A549 (cell line): ENCODE data around the gene AP5M1. TPM values are rescaled to one million over a fixed set of nuclear protein-coding genes. Genes with fewer than 3 reads are reported as not detected.

Experiments used
- ATAC-seq, 2 experiments: fragments of 200-7000 bp in 1 of 2; fragments of >200 bp in 1 of 2; cut with Nextera tagmentation in 1 of 2; cut with Tn5 transposase in 1 of 2; 3 replicates each; pipeline versions ENCODE4 v1.8.0 to v1.9.1; 2018 to 2020; ENCODE audit warnings: mild to moderate bottlenecking in 1 of 2, moderate library complexity in 1 of 2
- CTCF ChIA-PET: fragments of 300-600 bp; sonication (Branson Sonifier 250); formaldehyde crosslinking; extraction: SDS; loops from one replicate; lab custom pipeline; 2021; ENCODE audit warnings: antibody characterized with exemption, inconsistent platforms; lab: Yijun Ruan, JAX
- POLR2A ChIA-PET: fragments of 350-600 bp; formaldehyde crosslinking; extraction: SDS; loops from one replicate; lab custom pipeline; 2021; ENCODE audit warnings: antibody characterized with exemption, inconsistent platforms; lab: Yijun Ruan, JAX
- DNase-seq, 2 experiments: peaks; one replicate each; pipeline versions ENCODE4 v3.0.0 to v3.0.0-alpha.2; 2011 to 2016; ENCODE audit warnings: low read depth in 1 of 2, low spot score in 1 of 2
- FAIRE-seq: peaks from 2 replicates; lab custom pipeline; 2011; peaks lifted over from hg19 to GRCh38; lab: Jason Lieb, UNC
- H3K27ac ChIP-seq, 2 experiments: fragments of >200 bp; sonication (Bioruptor Twin); formaldehyde crosslinking; 3 replicates each; pipeline ENCODE4 v1.5.1; 2016 to 2017
- H3K4me1 ChIP-seq: fragments of >200 bp; sonication (Bioruptor Twin); formaldehyde crosslinking; 3 replicates; pipeline ENCODE4 v1.6.1; 2016
- H3K4me2 ChIP-seq: fragments of >200 bp; sonication (Bioruptor Twin); formaldehyde crosslinking; 3 replicates; pipeline ENCODE4 v1.6.1; 2016
- H3K4me3 ChIP-seq: fragments of >200 bp; sonication (Bioruptor Twin); formaldehyde crosslinking; 3 replicates; pipeline ENCODE4 v1.5.1; 2016
- H3K9me3 ChIP-seq: fragments of >200 bp; sonication (Bioruptor Twin); formaldehyde crosslinking; 3 replicates; pipeline ENCODE4 v1.6.1; 2016
- CBX8 ChIP-seq: fragments of 200-600 bp; sonication (generic); IDR thresholded peaks from 2 replicates; pipeline ENCODE4 v1.6.1; 2016
- EHF ChIP-seq: fragments of 250-450 bp; sonication (Bioruptor Pico); IDR thresholded peaks from 2 replicates; pipeline ENCODE4 v1.5.0; 2020; ENCODE audit warnings: mild to moderate bottlenecking
- ESRRA ChIP-seq: fragments of 150-350 bp; IDR thresholded peaks from 2 replicates; pipeline ENCODE4 v1.6.1; 2014; ENCODE audit warnings: mild to moderate bottlenecking, low read length, borderline replicate concordance
- FOSL2 ChIP-seq, 2 experiments: fragments of 450-650 bp in 1 of 2; fragments of >200 bp in 1 of 2; sonication (Bioruptor Twin) in 1 of 2; formaldehyde crosslinking; IDR thresholded peaks; 2 replicates each; pipeline versions ENCODE4 v1.5.0 to v1.6.1; 2016 to 2020; ENCODE audit warnings: mild to moderate bottlenecking in 1 of 2, moderate library complexity in 1 of 2
- FOXS1 ChIP-seq: fragments of 250-450 bp; sonication (Bioruptor Pico); IDR thresholded peaks from 2 replicates; pipeline ENCODE4 v1.5.0; 2020; ENCODE audit warnings: mild to moderate bottlenecking, moderate library complexity
- GATA3 ChIP-seq: IDR thresholded peaks from 2 replicates; pipeline ENCODE4 v1.6.1; 2012; ENCODE audit warnings: borderline replicate concordance
- HDAC2 ChIP-seq: fragments of 200-600 bp; sonication (generic); IDR thresholded peaks from 2 replicates; pipeline ENCODE4 v1.6.1; 2016
- HOXA7 ChIP-seq: fragments of 250-450 bp; sonication (Bioruptor Pico); IDR thresholded peaks from 2 replicates; pipeline ENCODE4 v1.5.0; 2020; ENCODE audit warnings: mild to moderate bottlenecking, moderate library complexity
- HOXB13 ChIP-seq: fragments of 250-450 bp; sonication (Bioruptor Pico); IDR thresholded peaks from 2 replicates; pipeline ENCODE4 v1.5.0; 2020; ENCODE audit warnings: low read depth, mild to moderate bottlenecking, moderate library complexity
- JUN ChIP-seq, 2 experiments: fragments of >200 bp; sonication (Bioruptor Twin); formaldehyde crosslinking; IDR thresholded peaks; 2 replicates in 1 of 2; 3 replicates in 1 of 2; pipeline ENCODE4 v1.6.1; 2016 to 2017
- MYC ChIP-seq: IDR thresholded peaks from 2 replicates; pipeline ENCODE4 v1.6.1; 2012; ENCODE audit warnings: mild to moderate bottlenecking, inconsistent platforms, low read length, improper control_type of control experiment, borderline replicate concordance
- PHF8 ChIP-seq: fragments of 200-600 bp; sonication (generic); IDR thresholded peaks from 2 replicates; pipeline ENCODE4 v1.6.1; 2016; ENCODE audit warnings: low read depth, mild to moderate bottlenecking, antibody characterized with exemption, moderate library complexity, borderline replicate concordance
- POLR2A ChIP-seq: IDR thresholded peaks from 2 replicates; pipeline ENCODE4 v1.6.1; 2012; ENCODE audit warnings: mild to moderate bottlenecking, low read length
- POLR2AphosphoS2 ChIP-seq: conservative IDR thresholded peaks from 2 replicates; pipeline ENCODE4 v1.6.1; 2012; ENCODE audit warnings: low read length, improper control_type of control experiment, inconsistent platforms
- ZSCAN20 ChIP-seq: fragments of 250-450 bp; sonication (Bioruptor Pico); IDR thresholded peaks from 2 replicates; pipeline ENCODE4 v1.8.0; 2022; ENCODE audit warnings: mild to moderate bottlenecking, moderate library complexity
- WGBS: methylation state at CpG from one replicate; pipeline ENCODE4 v1.1.6; 2017; ENCODE audit errors: missing lambda C conversion rate; 5-methylcytosine and 5-hydroxymethylcytosine counted together
- polyA minus RNA-seq: library from RNA; depleted of rRNA, polyadenylated mRNA; stranded (reverse); fragments of >200 nt; gene quantifications from 2 replicates; pipeline ENCODE4 v1.2.3, GENCODE V29; 2011; rRNA and poly(A)+ RNA removed
- polyA plus RNA-seq, 4 experiments: library from polyadenylated mRNA; depleted of rRNA in 3 of 4; stranded (reverse); fragments of >200 nt; fragmentation: RNase III in 1 of 4; extraction: RNeasy Plus Mini Kit Qiagen cat#74134 plus additional on column Dnase treatment in 1 of 4; gene quantifications; 2 replicates in 3 of 4; 3 replicates in 1 of 4; pipeline ENCODE4 v1.2.3, GENCODE V29; 2011 to 2017
- TF ChIP-seq, protein P1 (sequence below): IDR thresholded peaks from 2 replicates; pipeline ENCODE4 v1.6.1; 2012
- TF ChIP-seq, protein P2 (sequence below): fragments of >200 bp; sonication (Bioruptor Twin); formaldehyde crosslinking; IDR thresholded peaks from 3 replicates; pipeline ENCODE4 v1.5.1; 2016
- TF ChIP-seq, protein P3 (sequence below): IDR thresholded peaks from 2 replicates; pipeline ENCODE4 v1.6.1; 2012; ENCODE audit warnings: low read depth, borderline replicate concordance
- TF ChIP-seq, protein P4 (sequence below): fragments of 200-600 bp; sonication (generic); IDR thresholded peaks from 2 replicates; pipeline ENCODE4 v1.6.1; 2016; ENCODE audit warnings: antibody characterized with exemption, mild to moderate bottlenecking, moderate library complexity
- TF ChIP-seq, protein P5 (sequence below): fragments of >200 bp; sonication (Bioruptor Twin); formaldehyde crosslinking; IDR thresholded peaks from 3 replicates; pipeline ENCODE4 v1.6.1; 2016
- TF ChIP-seq, protein P6 (sequence below): fragments of 450-650 bp; IDR thresholded peaks from 2 replicates; pipeline ENCODE4 v1.6.1; 2014; ENCODE audit warnings: antibody characterized with exemption
- TF ChIP-seq, protein P7 (sequence below): IDR thresholded peaks from 2 replicates; pipeline ENCODE4 v1.6.1; 2012
- TF ChIP-seq, protein P8 (sequence below): fragments of 150-350 bp; IDR thresholded peaks from 2 replicates; pipeline ENCODE4 v1.6.1; 2014; ENCODE audit warnings: low read depth, mild to moderate bottlenecking, low read length

Gene AP5M1, protein sequence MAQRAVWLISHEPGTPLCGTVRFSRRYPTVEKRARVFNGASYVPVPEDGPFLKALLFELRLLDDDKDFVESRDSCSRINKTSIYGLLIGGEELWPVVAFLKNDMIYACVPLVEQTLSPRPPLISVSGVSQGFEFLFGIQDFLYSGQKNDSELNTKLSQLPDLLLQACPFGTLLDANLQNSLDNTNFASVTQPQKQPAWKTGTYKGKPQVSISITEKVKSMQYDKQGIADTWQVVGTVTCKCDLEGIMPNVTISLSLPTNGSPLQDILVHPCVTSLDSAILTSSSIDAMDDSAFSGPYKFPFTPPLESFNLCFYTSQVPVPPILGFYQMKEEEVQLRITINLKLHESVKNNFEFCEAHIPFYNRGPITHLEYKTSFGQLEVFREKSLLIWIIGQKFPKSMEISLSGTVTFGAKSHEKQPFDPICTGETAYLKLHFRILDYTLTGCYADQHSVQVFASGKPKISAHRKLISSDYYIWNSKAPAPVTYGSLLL
- polyA plus RNA-seq (2011; rRNA removed) (36.4 and 40.6 TPM in 2 replicates), polyA plus RNA-seq (2017; fragmentation: RNase III; extraction: RNeasy Plus Mini Kit Qiagen cat#74134 plus additional on column Dnase treatment) (22.8 to 23.7 TPM (median 23.1 TPM) in 3 replicates), polyA minus RNA-seq (19.5 and 23.3 TPM in 2 replicates)
- 10.6 TPM in 2 replicates for polyA plus RNA-seq (2012; cell fraction: cytosol; rRNA removed)
- polyA plus RNA-seq (2012; cell fraction: nucleus; rRNA removed), result 4.6 and 9.9 TPM in 2 replicates

DNA sequence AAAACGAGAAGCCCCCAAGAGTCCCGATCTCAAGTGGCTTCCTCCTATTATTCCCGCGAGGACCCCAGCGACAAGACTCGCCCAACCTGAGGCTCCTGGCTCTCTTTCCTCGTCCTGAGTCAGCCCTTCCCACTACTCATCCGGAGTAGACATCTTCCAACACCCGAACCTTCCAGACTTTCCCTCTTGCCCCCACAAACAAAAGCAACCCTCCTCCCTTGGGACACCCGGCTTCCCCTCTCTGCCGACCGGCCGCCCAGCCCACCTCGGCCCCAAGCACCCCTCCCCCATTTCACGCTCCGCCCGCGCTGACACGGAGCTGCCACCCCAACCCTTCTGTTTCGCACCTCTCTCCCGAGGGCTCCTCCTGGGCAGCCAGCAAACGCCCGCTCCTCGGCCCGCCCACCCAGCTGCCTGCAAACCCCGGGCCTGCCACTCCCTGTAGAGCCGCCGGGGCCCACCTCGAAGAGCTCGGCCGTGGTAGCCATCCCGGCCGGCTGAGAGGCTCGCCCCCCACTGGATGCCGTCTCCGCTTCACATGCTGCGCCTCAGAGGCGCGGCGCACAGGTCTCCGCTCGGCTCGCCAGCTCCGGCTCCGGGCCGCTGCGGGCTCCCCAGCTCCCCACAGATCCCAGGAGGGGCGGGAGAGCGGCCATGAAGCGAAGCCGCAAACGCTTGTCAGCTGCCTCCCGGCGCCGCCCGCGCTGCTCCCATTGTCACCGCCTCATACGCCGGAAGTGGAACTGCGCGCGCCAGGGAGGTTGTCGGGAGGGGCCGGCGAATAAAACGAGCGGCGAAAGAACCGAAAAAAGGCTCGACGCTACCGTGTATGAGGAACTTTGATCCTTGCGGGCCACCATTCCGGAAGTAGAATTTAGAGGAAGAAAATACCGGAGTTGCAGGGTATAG is at the start of gene AP5M1, which contains the start of gene EXOC5:
Gene AP5M1 (plus strand): TSS at position 811 of the 909 bp plus-strand sequence. CDS start 344 bp downstream, outside the sequence.
Gene EXOC5 (minus strand): TSS at position 745 of the 909 bp plus-strand sequence. CDS start 257 bp downstream, at position 488.
- CTCF ChIA-PET, result interaction anchor here (1.0 to 1.3 kb wide), 5 partner anchors 9 to 778 kb away, joined by 3 to 5 read pairs (median 4); no protein-coding TSS in a partner anchor
- Histone ChIP-seq H3K4me3 (peak within 1 kb of the TSS; percentile 73), H3K4me2 (peak within 1 kb of the TSS; percentile 93), H3K9me3 (no peaks in the 10 kb centered on the region), H3K4me1 (peaks cover 30% of the 10 kb centered on the region), H3K27ac (peak within 1 kb of the TSS; percentile 92 to 98)
- ATAC-seq, result peak; percentile 93 to 94
- no peak for FAIRE-seq
- peak; percentile 66 to 94 for DNase-seq
- POLR2A ChIA-PET, result interaction anchor here (1.1 to 1.5 kb wide), 2 partner anchors 25 to 122 kb away, joined by 3 to 4 read pairs; partner anchors contain the start of gene NAA30
- WGBS, result 1% methylated on average over 44 of the region's 76 CpGs
- TF ChIP-seq EHF (CRISPR knock-in tag), result no peak
- no peak for TF ChIP-seq HOXA7 (CRISPR knock-in tag)
- TF ChIP-seq, protein P1, sequence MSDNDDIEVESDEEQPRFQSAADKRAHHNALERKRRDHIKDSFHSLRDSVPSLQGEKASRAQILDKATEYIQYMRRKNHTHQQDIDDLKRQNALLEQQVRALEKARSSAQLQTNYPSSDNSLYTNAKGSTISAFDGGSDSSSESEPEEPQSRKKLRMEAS, result peak; percentile 84
- TF ChIP-seq MYC, result no peak
- TF ChIP-seq PHF8, result peak; percentile 84
- no peak for TF ChIP-seq HOXB13
- TF ChIP-seq, protein P2, sequence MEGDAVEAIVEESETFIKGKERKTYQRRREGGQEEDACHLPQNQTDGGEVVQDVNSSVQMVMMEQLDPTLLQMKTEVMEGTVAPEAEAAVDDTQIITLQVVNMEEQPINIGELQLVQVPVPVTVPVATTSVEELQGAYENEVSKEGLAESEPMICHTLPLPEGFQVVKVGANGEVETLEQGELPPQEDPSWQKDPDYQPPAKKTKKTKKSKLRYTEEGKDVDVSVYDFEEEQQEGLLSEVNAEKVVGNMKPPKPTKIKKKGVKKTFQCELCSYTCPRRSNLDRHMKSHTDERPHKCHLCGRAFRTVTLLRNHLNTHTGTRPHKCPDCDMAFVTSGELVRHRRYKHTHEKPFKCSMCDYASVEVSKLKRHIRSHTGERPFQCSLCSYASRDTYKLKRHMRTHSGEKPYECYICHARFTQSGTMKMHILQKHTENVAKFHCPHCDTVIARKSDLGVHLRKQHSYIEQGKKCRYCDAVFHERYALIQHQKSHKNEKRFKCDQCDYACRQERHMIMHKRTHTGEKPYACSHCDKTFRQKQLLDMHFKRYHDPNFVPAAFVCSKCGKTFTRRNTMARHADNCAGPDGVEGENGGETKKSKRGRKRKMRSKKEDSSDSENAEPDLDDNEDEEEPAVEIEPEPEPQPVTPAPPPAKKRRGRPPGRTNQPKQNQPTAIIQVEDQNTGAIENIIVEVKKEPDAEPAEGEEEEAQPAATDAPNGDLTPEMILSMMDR, result 0 out of 3 replicates have a peak, but pooled peaks have one; percentile 3
- TF ChIP-seq, protein P3, sequence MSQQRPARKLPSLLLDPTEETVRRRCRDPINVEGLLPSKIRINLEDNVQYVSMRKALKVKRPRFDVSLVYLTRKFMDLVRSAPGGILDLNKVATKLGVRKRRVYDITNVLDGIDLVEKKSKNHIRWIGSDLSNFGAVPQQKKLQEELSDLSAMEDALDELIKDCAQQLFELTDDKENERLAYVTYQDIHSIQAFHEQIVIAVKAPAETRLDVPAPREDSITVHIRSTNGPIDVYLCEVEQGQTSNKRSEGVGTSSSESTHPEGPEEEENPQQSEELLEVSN, result peak; percentile 60
- TF ChIP-seq POLR2A, result peak; percentile 58
- TF ChIP-seq FOXS1, result no peak
- peak; percentile 1; the same call in 1 of the 2 replicates for TF ChIP-seq HDAC2
- TF ChIP-seq GATA3, result 0 out of 2 replicates have a peak, but pooled peaks have one; percentile 13
- TF ChIP-seq, protein P4, sequence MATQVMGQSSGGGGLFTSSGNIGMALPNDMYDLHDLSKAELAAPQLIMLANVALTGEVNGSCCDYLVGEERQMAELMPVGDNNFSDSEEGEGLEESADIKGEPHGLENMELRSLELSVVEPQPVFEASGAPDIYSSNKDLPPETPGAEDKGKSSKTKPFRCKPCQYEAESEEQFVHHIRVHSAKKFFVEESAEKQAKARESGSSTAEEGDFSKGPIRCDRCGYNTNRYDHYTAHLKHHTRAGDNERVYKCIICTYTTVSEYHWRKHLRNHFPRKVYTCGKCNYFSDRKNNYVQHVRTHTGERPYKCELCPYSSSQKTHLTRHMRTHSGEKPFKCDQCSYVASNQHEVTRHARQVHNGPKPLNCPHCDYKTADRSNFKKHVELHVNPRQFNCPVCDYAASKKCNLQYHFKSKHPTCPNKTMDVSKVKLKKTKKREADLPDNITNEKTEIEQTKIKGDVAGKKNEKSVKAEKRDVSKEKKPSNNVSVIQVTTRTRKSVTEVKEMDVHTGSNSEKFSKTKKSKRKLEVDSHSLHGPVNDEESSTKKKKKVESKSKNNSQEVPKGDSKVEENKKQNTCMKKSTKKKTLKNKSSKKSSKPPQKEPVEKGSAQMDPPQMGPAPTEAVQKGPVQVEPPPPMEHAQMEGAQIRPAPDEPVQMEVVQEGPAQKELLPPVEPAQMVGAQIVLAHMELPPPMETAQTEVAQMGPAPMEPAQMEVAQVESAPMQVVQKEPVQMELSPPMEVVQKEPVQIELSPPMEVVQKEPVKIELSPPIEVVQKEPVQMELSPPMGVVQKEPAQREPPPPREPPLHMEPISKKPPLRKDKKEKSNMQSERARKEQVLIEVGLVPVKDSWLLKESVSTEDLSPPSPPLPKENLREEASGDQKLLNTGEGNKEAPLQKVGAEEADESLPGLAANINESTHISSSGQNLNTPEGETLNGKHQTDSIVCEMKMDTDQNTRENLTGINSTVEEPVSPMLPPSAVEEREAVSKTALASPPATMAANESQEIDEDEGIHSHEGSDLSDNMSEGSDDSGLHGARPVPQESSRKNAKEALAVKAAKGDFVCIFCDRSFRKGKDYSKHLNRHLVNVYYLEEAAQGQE, result 0 out of 2 replicates have a peak, but pooled peaks have one; percentile 1
- TF ChIP-seq ESRRA, result 0 out of 2 replicates have a peak, but pooled peaks have one; percentile 45
- TF ChIP-seq, protein P5, sequence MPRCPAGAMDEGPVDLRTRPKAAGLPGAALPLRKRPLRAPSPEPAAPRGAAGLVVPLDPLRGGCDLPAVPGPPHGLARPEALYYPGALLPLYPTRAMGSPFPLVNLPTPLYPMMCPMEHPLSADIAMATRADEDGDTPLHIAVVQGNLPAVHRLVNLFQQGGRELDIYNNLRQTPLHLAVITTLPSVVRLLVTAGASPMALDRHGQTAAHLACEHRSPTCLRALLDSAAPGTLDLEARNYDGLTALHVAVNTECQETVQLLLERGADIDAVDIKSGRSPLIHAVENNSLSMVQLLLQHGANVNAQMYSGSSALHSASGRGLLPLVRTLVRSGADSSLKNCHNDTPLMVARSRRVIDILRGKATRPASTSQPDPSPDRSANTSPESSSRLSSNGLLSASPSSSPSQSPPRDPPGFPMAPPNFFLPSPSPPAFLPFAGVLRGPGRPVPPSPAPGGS, result peak; percentile 61; the same call in 1 of the 3 replicates
- no peak for TF ChIP-seq CBX8
- TF ChIP-seq, protein P6, sequence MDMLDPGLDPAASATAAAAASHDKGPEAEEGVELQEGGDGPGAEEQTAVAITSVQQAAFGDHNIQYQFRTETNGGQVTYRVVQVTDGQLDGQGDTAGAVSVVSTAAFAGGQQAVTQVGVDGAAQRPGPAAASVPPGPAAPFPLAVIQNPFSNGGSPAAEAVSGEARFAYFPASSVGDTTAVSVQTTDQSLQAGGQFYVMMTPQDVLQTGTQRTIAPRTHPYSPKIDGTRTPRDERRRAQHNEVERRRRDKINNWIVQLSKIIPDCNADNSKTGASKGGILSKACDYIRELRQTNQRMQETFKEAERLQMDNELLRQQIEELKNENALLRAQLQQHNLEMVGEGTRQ, result no peak
- no peak for TF ChIP-seq ZSCAN20 (CRISPR knock-in tag)
- no peak for TF ChIP-seq FOSL2 (IDR thresholded peaks at IDR 0.05)
- 0 out of 2 replicates have a peak, but pooled peaks have one; percentile 18 for TF ChIP-seq FOSL2 (CRISPR knock-in tag; IDR thresholded peaks at IDR 0.05)
- TF ChIP-seq, protein P7, sequence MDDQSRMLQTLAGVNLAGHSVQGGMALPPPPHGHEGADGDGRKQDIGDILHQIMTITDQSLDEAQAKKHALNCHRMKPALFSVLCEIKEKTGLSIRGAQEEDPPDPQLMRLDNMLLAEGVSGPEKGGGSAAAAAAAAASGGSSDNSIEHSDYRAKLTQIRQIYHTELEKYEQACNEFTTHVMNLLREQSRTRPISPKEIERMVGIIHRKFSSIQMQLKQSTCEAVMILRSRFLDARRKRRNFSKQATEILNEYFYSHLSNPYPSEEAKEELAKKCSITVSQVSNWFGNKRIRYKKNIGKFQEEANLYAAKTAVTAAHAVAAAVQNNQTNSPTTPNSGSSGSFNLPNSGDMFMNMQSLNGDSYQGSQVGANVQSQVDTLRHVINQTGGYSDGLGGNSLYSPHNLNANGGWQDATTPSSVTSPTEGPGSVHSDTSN, result no peak
- TF ChIP-seq, protein P8, sequence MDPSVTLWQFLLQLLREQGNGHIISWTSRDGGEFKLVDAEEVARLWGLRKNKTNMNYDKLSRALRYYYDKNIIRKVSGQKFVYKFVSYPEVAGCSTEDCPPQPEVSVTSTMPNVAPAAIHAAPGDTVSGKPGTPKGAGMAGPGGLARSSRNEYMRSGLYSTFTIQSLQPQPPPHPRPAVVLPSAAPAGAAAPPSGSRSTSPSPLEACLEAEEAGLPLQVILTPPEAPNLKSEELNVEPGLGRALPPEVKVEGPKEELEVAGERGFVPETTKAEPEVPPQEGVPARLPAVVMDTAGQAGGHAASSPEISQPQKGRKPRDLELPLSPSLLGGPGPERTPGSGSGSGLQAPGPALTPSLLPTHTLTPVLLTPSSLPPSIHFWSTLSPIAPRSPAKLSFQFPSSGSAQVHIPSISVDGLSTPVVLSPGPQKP, result no peak
- TF ChIP-seq POLR2AphosphoS2, result no peak
- TF ChIP-seq JUN (IDR thresholded peaks at IDR 0.05), result peak; percentile 47 to 87; a peak in 3 of 5 replicates
